Cardiac muscle cell (in vitro differentiated cells and primary cell): ENCODE data around the gene ANKLE1. TPM values are rescaled to one million over a fixed set of nuclear protein-coding genes. Genes with fewer than 3 reads are reported as not detected.
A peak's percentile ranks its signal among the peaks of the same experiment; 100 is the strongest.

Experiments used
- DNase-seq, 2 donors: peaks; one replicate each; pipeline versions ENCODE4 v3.0.0 to v3.0.0-alpha.2; 2010 to 2017; ENCODE audit warnings: low read depth in 1 of 2, low spot score in 1 of 2
- H3K27ac ChIP-seq: fragments of 200-600 bp; sonication (generic); 2 replicates; pipeline ENCODE4 v1.5.1; 2016
- H3K27me3 ChIP-seq: fragments of 200-600 bp; sonication (generic); 2 replicates; pipeline ENCODE4 v1.6.0; 2016; ENCODE audit warnings: control low read depth
- H3K36me3 ChIP-seq: fragments of 200-600 bp; sonication (generic); 2 replicates; pipeline ENCODE4 v1.5.1; 2016; ENCODE audit warnings: control low read depth
- H3K4me1 ChIP-seq: fragments of 200-600 bp; sonication (generic); 2 replicates; pipeline ENCODE4 v1.8.1; 2017; ENCODE audit warnings: low read depth, mild to moderate bottlenecking, mixed run types
- H3K4me3 ChIP-seq: fragments of 200-600 bp; sonication (generic); 2 replicates; pipeline ENCODE4 v1.5.1; 2016; ENCODE audit warnings: mild to moderate bottlenecking
- H3K9me3 ChIP-seq: fragments of 200-600 bp; sonication (generic); 2 replicates; pipeline ENCODE4 v1.5.1; 2017; ENCODE audit warnings: low read depth, mild to moderate bottlenecking, control low read depth
- polyA plus RNA-seq: library from polyadenylated mRNA; unstranded; fragments of >200 nt; fragmentation: Nextera tagmentation; extraction: Ambion mirVana; gene quantifications from 2 replicates; pipeline ENCODE4 v1.2.1, GENCODE V29; 2016
- total RNA-seq: library from RNA; depleted of rRNA; stranded (reverse); fragments of >200 nt; gene quantifications from 2 replicates; pipeline ENCODE4 v1.2.3, GENCODE V29; 2016
- TF ChIP-seq, protein P1 (sequence below): IDR thresholded peaks from 2 replicates; pipeline ENCODE4 v1.5.1; 2012; ENCODE audit warnings: low read depth, mild to moderate bottlenecking, low read length

Gene ANKLE1
- total and polyA plus RNA-seq, 2 experiments from 2014 or later: 1.1 to 5.7 TPM

DNA sequence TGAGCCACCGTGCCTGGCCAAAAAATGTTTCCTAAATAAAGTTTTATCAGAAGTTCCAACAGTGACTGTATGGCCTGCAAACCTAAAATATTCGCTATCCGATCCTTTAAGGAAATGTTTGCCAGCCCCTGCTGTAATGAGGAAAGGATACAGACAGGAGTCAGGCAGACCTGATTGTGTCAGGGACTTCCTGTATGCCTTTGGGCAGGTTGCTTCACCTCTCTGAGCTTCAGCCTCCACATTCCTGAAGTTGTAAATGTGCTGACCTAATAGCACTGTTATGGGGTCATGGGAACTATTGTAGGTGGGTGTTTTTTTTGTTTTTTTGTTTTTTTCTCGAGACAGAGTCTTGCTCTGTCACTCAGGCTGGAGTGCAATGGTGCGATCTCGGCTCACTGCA is 15.3 kb downstream of the ANKLE1 start:
- Histone ChIP-seq H3K9me3 (no peaks in the 10 kb centered on the region), H3K4me3 (no peak overlapping the region), H3K4me1 (no peaks in the 10 kb centered on the region), H3K27me3 (no peaks in the 10 kb centered on the region), H3K36me3 (no peaks in the 10 kb centered on the region), H3K27ac (no peak overlapping the region)
- DNase-seq: no peak
- TF ChIP-seq, protein P1, sequence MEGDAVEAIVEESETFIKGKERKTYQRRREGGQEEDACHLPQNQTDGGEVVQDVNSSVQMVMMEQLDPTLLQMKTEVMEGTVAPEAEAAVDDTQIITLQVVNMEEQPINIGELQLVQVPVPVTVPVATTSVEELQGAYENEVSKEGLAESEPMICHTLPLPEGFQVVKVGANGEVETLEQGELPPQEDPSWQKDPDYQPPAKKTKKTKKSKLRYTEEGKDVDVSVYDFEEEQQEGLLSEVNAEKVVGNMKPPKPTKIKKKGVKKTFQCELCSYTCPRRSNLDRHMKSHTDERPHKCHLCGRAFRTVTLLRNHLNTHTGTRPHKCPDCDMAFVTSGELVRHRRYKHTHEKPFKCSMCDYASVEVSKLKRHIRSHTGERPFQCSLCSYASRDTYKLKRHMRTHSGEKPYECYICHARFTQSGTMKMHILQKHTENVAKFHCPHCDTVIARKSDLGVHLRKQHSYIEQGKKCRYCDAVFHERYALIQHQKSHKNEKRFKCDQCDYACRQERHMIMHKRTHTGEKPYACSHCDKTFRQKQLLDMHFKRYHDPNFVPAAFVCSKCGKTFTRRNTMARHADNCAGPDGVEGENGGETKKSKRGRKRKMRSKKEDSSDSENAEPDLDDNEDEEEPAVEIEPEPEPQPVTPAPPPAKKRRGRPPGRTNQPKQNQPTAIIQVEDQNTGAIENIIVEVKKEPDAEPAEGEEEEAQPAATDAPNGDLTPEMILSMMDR: no peak

DNA sequence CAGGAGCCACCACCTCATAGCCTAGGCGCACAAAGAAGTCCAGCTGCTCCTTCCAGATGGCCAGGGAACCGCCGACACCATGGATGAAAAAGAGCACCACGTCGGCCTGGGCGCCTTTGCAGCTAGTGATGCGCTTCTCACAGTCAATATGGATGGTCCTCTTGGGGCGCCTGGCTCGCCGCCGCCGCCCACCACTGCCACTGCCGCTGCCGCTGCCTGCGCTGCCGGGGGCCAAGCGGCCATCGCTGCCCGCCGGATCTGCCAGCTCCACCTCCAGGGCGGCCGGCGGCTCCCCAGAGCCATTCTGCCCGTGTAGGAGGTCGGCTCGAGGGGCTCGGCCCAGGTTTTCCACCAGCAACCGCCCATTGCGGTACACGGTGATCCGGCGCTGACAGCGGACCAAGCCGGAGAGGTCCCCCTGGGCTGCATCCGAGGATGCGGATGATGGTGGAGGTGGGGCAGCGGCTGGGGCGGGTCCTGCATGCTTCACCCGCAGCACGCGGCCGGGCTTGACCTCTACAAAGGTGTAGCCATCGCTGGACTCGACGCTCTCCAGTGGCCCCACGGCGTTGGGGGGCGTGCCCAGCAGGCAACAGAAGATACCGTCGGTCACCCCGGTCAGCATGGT is 19.4 kb downstream of the ANKLE1 start:
- Histone ChIP-seq H3K4me1 (peaks cover 6% of the 10 kb centered on the region), H3K27me3 (no peaks in the 10 kb centered on the region), H3K27ac (no peak overlapping the region), H3K9me3 (no peaks in the 10 kb centered on the region), H3K36me3 (no peaks in the 10 kb centered on the region), H3K4me3 (no peak overlapping the region)
- DNase-seq: no peak
- TF ChIP-seq, protein P1: no peak

DNA sequence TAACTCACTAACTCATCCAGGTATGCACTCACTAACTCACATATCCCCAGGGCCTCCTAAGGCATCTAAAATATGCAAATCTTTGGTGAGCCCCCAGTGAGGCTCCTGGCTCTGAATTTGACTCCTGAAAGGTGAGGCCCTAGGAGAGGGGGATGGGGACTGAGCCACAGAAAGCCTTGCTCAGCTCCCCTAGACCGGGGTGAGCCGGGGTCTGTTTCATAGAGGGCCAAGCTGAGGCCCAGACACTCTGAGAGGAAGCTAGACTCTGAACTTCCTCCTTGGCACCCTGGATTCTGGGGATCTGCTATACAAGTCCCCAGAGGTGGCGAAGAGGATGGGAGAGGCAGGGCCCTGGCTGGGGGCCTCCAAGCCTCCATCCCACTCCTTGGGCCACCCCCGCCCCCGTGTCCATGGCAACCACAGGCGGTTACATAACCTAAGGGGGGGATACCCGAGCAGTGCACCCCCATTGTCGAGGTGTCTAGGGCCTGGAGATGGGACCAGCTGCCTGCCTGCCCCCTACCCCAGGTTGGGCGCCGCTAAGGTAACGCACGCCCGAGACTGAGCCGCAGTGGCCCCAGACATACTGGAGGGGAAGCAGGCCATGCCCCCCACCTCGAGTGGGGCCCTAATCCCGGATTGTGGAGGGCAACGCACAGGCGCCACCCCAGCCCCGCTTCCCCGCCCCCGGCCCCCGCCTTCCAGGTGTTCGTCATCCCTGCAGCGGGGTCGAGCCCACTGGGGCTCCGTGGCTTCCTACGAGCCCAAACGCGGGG is 20.9 kb downstream of the ANKLE1 start:
- Histone ChIP-seq H3K36me3 (no peaks in the 10 kb centered on the region), H3K4me1 (peaks cover 6% of the 10 kb centered on the region), H3K27me3 (no peaks in the 10 kb centered on the region), H3K27ac (peak overlapping the region; percentile 55), H3K4me3 (peak overlapping the region; percentile 60), H3K9me3 (no peaks in the 10 kb centered on the region)
- TF ChIP-seq, protein P1: no peak
- no peak for DNase-seq

DNA sequence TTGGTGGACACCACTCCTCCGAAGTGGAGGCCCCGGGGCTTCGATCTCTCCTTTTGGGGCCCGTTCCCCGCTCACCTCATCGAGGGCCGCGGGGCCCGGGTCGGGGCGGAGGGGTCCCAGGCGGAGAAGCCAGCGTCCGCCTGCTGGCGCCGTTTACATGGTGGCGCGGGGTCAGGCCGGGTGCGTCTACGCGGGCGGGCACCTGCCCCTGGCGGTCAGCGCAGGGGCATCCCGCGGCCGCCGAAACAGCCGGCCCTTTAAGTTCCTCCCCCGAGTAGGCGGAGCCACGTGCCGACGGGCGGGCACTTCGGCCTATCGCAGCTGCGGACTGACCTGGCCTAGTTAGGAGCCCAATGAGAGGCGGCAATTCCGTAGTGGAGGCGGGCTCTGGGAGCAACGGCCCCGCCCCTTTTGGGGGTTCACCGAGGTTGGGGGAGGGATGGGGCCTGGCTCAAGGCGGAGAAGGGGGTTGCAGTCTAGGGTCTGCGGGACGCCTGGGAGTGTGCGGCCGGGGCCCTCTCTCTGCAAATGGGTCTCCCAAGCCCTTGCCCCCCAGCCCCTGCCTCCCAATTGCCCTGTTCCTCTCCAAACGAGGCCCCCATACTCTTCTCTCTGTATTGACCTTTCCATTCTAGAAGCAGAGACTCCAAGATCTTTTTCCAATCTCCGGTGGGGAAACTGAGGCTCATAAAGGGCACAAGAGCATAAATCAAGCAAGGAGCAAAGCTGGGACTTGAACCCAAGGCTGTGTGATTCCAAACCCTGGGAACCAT is 21.7 kb downstream of the ANKLE1 start, which contains the start of gene ABHD8:
Gene ABHD8, minus strand, starts transcription at position 259 of the 773 bp plus-strand sequence. CDS start 1,809 bp downstream, outside the sequence.
- H3K4me1 ChIP-seq: peaks cover 6% of the 10 kb centered on the region
- no peaks in the 10 kb centered on the region for H3K9me3 ChIP-seq
- TF ChIP-seq, protein P1: peak; percentile 46
- no peaks in the 10 kb centered on the region for H3K27me3 ChIP-seq
- peak within 1 kb of the TSS; percentile 55 for H3K27ac ChIP-seq
- H3K4me3 ChIP-seq: peak within 1 kb of the TSS; percentile 60
- DNase-seq: peak; percentile 98
- no peaks in the 10 kb centered on the region for H3K36me3 ChIP-seq

DNA sequence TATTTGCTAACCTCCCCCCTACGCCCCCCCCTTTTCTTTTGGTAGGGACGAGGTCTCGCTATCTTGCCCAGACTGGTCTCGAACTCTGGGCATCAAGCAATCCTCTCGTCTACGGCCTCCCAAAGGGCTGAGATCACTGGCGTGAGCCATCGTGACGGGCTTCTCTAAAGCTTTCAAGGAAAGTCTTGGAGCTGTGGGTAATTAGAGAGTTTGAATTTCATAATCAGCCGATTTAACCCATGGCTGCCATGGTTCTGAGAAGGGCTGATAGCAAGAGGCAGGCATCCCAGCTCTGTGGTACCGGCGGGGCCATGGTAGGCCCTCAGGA is 22.2 kb downstream of the ANKLE1 start:
- TF ChIP-seq, protein P1: no peak
- no peaks in the 10 kb centered on the region for H3K9me3 ChIP-seq
- no peak for DNase-seq
- H3K4me1 ChIP-seq: peaks cover 6% of the 10 kb centered on the region
- no peaks in the 10 kb centered on the region for H3K36me3 ChIP-seq
- H3K27me3 ChIP-seq: no peaks in the 10 kb centered on the region
- no peak overlapping the region for H3K4me3 ChIP-seq
- H3K27ac ChIP-seq: no peak overlapping the region
